Activated CD4-positive, alpha-beta T cell treated with anti-CD3 and anti-CD28 coated beads, Interleukin-2, amount 50 U/mL, for 48 hours (primary cell): ENCODE measurements around the gene IGFL2.
A peak's percentile ranks its signal among the peaks of the same experiment; 100 is the strongest.
"Not testable (repeated sequence)": the region's sequence is repeated elsewhere in the genome, so short reads cannot be mapped to it uniquely, and the experiment has no call there.

Source experiments
- DNase-seq, 2 experiments: peaks; one replicate each; pipeline ENCODE4 v3.0.0-alpha.2; 2020

Gene IGFL2

DNA sequence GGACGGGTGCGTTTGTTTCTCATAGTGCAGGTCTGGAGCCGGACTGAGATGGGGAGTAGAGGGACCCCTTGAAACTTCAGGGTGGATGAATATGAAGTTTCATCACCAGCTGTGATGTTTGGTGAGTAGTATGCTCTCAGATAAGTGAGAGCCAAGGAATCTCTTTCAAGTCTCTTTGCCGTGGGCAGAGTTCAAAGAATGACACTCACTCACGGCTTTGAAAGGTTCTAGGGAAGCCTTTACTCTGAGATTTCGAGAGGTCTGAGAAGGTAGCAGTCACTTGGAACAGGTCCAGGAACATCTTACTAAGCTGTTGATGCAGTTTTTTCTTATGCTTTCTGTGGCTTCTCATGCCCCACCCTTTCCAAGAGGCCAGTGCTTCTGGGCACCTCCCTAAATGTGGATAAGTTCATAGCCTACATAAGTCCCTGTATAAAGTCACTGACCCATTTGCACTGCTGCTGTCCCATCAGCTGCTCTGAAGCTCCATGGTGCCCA is at the start of gene IGFL2:
Gene IGFL2, plus strand, starts transcription at position 448 of the 498 bp plus-strand sequence. Its CDS starts 41 bp downstream, at position 489.
- peak; percentile 9 to 28 for DNase-seq

DNA sequence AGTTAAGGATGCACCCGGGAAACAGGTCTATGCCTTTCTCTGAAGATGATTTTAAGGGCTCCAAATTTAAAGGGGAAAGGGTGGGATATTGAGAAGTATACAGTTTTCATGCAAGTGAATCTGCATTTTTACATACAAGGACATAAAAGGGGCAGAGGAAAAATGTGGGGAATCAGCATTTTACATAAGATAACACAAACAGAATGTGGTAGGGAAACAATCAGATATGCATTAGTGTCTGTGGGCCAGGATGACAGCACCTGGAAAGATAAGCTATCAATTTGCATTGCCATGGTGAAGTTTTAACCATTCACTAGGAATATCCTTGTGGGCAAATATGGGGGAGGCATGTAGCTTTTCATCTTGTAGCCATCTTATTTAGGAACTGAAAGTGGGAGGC is 47.7 kb upstream of the IGFL2 start:
- DNase-seq: no peak

DNA sequence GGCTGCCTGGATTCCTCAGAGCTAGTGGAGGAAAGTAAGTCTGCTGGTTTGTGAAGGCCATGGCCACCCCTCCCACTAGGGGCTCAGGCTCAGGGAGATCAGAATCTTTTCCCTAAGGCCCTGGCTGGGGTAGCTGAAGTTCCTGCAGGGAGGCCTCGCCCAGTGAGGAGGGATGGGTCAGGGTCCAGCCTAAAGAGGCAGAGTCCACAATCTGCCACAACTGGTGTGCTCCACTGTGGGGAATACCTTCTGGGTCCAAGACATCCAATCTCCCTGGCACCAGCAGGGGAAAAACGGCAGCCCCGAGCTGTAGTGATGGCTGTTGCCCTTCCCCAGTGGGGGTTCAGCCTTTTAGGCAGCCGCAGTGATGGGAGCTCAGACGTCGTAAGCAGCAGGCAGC is 46.7 kb upstream of the IGFL2 start:
- no peak for DNase-seq

DNA sequence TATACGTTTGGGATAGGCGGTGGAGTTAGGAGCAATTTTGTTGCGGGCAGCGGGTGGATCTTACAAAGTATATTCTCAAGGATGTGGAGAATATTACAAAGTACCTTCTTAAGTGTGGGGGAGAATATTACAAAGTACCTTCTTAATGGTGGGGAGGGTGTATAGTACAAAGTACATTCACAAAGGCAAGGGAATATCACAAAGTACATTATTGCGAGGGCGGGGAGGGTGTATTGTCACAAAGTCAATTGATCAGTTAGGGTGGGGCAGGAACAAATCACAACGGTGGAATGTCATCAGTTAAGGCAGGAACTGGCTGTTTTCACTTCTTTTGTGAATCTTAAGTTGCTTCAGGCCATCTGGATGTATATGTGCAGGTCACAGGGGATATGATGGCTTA is 45.7 kb upstream of the IGFL2 start:
- not testable (repeated sequence) for DNase-seq

DNA sequence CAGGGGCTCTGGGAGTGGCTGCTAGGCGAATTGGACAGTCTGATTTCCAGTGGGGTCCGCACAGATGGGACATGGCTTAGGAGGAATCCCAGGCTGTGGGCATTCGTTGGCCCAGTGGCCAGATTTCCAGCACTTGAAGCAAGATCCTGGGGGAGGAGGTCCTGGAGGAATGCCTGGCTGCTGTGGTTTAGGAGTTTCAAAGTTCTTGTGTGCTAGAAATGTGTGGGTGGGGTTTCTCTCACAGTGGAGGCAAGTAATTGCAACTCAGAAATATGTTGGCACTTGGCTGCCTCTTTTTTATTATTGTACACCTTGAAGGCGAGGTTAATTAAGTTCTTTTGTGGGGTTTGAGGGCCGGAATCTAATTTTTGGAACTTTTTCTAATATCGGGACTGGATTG is 40.7 kb upstream of the IGFL2 start:
- DNase-seq: no peak

DNA sequence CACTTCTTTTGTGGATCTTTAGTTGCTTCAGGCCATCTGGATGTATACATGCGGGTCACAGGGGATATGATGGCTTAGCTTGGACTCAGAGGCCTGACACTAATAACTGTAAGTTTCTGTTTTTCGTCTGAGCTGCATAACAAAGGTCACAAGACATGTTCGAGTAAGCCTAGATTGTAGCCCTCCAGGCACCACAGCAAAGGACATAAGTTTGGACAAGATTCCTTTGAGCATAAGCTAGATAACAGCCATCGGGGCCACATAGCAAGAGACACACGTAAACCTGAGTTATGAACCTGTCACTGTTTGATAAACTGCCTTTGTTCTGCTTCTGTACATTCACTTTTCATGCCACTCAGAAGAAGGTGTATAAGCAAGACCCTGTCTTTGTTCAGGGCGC is 38.2 kb upstream of the IGFL2 start:
- DNase-seq: no peak

DNA sequence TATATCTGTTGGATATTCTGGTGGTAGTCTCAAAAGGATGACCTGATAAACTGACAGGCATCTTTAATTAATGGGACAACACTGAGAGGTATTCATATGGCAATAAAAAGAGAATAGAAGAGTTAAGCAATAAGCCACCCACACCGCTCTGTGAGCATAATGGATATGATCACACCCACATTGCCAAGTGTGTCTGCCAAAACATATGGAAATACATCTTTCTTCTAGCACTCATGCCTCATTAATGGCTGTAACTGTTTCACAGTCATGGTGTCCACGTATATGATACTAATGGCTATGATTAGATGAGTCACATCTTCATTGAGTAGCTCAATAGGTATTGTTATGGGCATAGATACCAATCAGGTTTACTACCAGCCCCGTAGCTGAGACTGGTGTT is 36.7 kb upstream of the IGFL2 start:
- no peak for DNase-seq

DNA sequence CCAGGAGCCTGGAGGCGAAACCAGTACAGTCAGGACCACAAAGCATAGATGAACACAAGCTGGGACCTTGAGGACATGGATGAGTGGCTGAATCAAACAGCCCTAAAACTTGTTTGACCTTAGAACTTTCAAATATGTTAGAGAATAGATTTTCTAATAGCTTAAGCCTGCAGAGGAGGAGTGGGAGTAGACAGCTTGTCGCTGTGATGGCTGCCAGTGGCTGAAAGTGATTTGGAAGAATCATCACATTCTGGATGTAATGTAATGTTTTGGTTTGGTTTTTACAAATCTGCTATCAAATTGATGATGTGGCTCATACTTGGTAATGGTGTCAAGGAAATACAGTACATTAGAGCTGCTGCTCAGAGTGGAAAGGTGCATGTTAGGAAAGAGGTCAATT is 35.5 kb upstream of the IGFL2 start:
- no peak for DNase-seq

DNA sequence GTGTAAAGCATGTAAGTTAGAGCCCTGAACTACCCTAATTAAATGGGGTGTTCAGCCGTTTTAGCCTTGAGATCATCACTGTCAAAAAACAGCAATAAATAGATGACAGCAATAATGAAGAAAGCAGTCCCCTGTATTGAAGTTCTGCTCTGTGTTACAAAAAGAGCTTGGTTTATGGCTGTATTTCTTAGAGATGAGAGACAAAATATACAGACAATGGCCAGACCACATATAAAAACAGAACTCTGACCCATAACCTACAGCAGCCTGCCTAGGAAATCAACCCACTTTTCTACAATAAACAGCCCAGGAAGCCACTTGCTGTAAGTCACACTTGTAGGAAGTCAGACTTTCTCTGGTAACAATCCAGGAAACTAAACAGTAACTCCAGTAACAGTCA is 34.3 kb upstream of the IGFL2 start:
- no peak for DNase-seq

DNA sequence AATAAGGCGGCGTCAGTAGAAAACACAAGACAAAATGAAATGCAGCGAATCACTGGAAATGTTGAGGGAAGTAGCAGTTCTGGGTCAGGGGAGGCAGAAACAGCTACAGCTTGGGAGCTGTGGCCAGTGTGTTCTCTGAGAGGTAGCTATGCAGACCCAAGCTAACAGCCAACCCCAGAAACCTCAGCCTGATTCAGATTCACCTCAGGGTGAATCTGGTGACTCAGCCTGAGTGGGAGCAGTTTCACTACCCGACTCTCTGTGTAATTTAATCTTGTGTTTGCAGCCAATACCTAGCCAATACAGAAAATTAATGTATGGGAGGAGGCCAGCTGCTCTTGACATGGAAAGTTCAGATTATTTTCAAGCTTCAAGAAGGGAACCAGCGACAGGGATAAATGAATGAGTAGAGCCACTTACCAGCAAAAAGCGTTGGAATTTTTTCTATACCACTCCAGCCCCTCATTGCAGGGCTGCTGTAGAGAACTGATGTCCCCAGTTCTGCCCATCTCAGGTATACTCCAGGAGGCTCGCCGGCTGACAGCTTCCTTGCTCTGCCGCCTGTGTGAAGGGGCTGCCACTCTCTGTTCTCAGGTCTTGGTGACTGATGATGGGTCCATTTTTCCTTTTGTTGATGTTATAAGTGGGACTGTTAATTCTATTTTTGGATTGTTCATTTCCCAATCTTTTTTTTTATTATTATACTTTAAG is 32.5 kb upstream of the IGFL2 start:
- DNase-seq: peak; percentile 60 to 74

DNA sequence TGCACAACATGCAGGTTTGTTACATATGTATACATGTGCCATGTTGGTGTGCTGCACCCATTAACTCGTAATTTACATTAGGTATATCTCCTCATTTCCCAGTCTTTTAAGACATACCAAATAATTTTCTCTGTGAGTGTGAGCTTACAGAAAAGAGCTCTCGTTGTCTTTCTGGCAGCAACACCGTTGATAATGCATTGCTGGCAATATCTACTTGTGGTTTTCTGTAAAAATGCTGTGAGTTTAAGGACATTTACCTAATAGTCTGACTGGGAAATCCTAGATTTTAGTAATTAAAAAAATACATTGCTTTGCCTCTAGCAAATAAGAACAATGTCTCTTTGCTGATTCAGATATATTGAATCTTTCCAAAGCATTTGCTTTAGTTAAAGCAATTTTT is 31.9 kb upstream of the IGFL2 start:
- no peak for DNase-seq

DNA sequence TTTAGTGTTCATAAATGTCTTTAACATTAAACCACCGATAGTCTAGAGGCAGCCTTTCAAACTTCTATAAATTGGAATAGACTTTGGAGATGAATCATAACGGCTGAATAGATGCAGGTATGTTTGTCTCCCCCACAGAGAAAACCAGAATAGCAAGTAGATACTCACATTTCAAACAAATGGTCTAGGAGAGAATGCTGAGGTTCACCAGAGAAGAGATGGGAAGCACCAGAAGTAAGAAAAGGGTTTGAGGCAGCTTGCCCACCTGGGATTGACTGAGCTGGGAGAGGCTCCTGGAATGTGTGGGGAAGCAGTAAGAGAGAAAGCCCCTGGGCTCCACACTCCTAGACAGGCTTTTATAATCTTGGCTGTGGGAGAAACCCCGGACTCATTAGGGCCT is 29.9 kb upstream of the IGFL2 start:
- DNase-seq: no peak

DNA sequence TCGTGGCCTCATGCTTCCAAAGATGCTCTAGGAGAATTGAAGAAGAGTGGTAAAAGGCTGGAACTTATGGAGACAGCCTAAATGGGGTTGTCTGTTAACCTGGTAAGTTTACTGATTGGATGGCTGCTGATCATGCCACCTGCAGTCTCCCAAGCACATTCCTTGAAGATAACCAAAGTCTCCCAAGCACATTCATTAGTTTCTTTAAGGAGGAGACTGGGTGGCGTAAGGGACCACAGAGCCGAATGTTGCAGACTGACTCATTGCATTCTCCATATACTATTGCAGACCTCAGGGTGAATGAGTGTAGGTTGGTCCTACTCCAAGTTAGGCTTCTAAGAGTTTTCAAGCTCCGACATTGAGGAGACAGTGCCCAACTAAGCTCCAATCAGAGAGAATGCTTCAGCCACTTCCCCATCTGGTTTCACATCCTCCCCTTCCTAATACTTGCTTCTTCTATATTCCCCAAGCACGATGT is 23.4 kb upstream of the IGFL2 start, which contains the start of gene IGFL3:
Gene IGFL3, minus strand, starts transcription at position 51 of the 478 bp plus-strand sequence. Its CDS starts 39 bp downstream, at position 12.
- DNase-seq: no peak

DNA sequence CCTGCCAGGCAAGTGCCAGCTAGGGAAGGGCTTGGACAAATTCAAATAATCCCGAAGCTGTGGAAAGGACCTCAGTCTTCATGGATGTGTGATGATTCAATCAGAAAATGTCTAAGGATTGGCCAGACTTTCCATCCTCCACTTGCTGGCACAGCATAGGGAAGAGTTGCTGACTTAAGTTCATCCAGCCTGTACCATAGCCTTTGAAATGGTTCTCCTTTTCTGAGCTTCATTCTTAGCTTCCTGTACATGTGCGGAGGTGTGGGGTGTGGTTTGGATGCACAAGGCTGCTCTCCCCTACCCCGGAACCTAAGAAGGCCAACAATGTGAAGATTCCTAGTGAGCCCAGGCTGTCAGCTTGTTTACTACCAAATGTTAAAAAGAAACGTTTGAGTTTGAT is 22.6 kb upstream of the IGFL2 start:
- DNase-seq: no peak

DNA sequence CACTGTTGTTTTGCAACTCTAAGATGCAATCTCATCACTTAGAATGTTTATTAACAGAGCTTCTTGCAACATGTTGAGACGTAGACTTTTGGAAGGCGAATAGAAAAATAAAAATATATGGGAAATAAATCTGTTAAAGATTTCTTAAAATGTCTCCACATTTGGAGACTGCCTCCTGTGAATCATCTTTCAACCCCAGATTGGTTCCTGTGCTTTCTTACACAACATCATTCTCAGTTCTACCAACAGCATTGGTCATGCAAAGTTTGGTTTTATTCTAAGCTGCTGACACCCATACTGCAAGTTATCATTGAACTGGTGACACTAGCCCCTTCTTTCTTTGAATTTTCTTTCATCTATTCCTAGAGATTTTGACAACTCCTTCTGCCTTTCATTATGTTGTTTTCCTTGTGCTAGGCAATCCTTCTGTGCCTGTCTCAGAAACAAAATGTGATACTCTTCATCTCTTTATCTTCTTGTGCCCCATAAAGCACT is 21.9 kb upstream of the IGFL2 start:
- DNase-seq: no peak

DNA sequence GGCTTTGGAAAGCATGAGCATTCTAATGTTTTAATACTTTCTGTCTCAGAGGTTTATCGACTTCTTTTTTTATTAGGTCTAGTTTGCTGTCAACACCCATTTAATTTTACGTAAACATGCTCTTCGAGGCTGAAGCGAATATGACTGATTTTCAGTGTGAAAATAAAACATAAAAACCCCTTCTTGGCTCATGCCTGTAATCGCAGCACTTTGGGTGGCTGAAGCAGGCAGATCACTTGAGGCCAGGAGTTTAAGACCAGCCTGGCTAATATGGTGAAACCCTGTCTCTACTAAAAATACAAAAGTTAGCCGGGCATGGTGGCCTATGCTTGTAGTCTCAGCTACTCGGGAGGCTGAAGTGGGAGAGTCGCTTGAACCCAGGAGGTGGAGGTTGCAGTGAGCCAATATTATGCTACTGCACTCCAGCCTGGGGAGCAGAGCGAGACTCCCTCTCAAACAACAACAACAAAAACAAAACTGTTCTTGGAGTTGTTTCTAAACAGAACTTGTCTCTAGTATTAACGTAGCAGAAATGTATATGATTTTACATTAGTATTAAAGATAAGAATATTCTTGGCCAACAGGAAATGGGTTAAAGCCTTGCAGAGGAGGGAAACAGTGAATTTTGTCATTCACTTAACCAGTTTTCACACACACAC is 16.4 kb upstream of the IGFL2 start:
- DNase-seq: no peak

DNA sequence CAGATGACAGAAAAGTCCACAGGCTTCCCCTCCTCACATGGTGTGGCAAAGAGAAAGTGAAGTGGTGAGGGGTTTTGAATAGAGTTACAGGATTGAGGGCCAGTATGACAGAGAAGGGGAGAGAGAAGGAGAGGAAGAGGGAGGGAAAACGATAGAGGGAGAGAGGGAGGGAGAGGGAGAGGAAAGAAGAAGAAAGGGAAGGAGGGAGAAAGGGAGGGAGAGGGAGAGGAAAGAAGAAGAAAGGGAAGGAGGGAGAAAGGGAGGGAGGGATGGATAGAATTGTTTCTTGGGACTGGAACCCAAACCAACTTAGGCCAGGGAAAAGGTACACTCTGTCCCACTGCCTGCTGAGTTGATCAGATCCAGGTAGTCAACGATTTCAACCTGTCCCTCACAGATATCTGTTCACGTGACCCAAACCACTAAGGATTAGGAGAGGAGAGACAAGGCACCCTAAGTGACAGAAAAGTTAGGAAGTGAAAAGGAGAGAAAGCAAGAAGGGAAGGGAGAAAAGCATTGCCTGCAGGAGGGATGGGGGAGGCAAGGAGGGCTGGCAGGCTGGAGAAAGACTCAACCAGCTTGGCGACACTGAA is 15.4 kb upstream of the IGFL2 start:
- no peak for DNase-seq

DNA sequence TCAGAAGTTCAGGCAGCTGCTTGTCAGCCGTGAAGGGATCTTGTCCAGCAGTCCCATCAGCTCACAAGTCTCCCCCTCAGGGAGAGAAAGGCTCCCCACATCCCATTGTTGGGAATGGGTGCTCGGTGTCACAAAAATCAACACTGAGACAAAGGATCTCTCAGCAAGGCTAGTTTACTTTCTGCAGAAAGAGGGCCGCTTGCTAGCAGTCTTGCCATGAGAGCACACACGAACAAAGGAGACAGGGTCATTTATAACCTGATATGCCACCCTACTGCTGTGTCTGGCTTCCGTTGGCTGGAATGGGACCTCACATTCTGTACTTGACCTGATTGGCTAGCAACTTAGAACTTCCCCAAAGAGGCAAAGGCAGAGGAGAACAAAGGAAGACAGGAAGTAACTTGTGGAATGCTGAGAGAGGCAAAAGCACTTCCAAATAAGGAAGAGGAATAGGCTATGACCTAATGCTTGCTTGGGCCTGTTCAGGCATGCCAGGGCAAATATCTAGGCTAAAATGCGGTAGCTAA is 14.9 kb upstream of the IGFL2 start:
- no peak for DNase-seq

DNA sequence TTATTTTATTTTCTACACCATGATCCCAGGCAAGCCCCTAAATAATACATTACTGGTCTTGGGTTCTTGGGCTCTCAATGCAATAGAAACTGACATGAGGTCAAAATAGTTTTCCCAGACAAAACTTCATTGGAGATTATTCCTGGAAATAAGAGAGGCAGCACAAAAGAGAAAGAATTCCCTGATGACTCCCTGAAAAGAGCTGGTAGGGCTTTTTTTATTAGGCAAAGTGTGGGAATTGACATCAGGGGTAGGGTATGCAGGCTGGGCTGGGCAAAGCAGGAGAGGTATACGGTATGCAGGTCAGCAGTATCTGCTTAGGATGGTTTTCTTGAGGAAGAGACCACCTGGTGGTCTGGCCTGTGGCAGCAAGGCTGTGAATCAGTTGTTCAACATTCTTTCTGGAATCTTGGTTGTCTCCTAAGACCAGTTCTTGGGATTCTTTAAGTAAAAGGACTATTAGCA is 14.2 kb upstream of the IGFL2 start:
- DNase-seq: no peak

DNA sequence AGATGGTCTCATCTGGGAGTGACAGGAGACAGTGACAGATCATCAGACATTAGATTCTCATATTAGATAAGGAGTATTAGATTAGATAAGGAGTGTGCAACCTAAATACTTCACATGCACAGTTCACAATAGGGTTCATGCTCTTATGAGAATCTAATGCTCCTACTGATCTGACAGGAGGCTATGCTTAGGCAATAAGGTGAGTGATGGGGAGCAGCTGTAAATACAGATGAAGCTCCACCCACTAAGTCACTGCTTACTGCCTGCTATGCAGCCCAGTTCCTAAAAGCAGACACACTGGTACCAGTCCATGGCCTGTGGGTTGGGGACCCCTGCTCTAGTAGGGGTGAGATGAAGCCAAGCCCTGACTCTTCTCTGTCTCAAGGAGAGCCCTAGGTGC is 13.5 kb upstream of the IGFL2 start:
- DNase-seq: no peak

DNA sequence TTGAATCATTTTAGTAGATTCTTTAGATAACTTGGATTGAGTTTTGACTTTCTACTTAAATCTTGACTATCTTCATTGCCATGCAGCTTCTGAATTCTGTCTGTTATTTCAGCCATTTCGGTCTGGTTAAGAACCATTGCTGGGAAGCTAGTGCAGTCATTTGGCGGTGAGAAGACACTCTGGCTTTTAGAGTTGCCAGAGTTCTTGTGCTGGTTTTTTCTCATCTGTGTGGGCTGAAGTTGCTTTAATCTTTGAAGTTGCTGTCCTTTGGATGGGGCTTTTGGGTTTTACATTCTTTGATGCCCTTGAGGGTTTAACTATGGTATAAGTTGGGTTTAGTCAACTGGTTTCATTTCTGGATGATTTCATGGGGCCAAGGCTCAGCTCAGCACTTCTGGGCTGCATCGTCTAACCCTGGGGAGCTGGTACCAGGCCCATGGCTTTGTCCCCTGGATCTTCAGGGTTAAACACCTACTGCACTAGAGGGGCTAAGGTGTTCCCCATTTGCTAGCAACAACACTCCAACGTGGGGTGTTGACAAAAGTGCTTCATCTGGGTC is 10.0 kb upstream of the IGFL2 start:
- DNase-seq: no peak

DNA sequence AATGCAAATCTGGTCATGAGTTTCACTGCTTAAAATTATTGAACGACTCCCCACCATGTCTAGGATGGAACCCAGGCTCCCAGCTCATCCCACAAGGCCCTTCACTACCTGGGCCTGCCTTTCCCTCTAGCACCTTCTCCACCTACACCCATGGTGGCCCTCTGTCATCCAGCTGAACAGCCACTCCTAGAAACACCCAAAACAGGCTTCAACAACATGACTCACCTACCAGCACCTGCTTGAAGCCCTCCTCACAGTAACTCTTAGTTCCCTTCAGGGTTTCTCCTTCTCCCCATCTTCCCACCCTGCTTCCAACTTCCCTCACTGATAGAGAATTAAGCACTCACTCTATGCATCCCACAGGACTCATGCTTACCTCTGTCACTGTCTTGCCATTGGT is 6.6 kb upstream of the IGFL2 start:
- no peak for DNase-seq

DNA sequence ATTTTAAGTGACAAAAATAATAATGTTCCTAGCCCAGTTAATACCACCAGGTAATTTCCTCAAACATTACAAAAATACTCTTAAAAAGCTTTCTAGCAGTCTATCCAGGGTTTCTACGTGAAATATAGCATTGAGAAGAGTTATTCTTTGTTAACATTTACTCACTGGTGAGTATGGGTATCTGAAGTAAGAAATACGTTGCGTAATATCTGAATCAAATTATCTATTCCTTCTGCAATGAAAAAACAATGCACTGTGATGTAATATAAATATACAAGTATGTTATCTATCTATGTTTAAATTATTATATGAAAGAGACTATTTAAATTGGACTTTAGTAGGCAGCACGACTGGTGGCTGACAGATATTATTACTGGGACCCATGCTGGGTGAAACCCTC is 5.7 kb upstream of the IGFL2 start:
- DNase-seq: no peak
